Hepatocyte (in vitro differentiated cells): ENCODE results near the gene RAB9A.

Experiments used
- EZH2phosphoT487 ChIP-seq: fragments of 200-600 bp; sonication (generic); IDR thresholded peaks from one replicate; pipeline ENCODE4 v1.6.1; 2018; ENCODE audit warnings: antibody characterized with exemption, mild to moderate bottlenecking, low read depth, moderate library complexity; ENCODE audit not compliant: unreplicated experiment, severe bottlenecking
- TF ChIP-seq, protein P1 (sequence below): fragments of 200-600 bp; sonication (generic); IDR thresholded peaks from 2 replicates; pipeline ENCODE4 v1.5.1; 2016; ENCODE audit warnings: antibody characterized with exemption, mild to moderate bottlenecking; ENCODE audit not compliant: poor library complexity

DNA sequence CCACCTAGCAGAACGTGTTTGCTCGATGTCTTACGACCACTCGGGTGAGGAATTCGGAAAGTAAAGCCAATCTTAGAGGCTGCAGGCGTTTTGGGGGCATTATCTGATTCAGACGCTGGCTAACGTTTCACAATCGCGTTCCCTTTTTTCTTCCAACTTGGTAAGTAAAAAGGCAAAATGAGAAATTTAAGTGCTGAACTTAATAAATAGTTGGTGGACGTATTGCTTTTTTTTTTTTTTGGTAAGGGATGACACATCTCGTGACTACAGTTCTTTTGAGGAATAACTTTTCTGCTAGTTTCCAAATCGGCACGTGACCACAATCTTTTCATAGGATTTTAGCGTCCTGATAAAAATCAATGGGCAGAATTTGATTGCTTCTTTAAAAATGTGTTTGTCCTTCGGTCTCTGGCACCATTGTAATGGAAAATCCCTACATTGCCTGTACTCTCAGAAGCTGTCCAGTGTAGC is 848 bp downstream of the RAB9A start:
- TF ChIP-seq, protein P1, sequence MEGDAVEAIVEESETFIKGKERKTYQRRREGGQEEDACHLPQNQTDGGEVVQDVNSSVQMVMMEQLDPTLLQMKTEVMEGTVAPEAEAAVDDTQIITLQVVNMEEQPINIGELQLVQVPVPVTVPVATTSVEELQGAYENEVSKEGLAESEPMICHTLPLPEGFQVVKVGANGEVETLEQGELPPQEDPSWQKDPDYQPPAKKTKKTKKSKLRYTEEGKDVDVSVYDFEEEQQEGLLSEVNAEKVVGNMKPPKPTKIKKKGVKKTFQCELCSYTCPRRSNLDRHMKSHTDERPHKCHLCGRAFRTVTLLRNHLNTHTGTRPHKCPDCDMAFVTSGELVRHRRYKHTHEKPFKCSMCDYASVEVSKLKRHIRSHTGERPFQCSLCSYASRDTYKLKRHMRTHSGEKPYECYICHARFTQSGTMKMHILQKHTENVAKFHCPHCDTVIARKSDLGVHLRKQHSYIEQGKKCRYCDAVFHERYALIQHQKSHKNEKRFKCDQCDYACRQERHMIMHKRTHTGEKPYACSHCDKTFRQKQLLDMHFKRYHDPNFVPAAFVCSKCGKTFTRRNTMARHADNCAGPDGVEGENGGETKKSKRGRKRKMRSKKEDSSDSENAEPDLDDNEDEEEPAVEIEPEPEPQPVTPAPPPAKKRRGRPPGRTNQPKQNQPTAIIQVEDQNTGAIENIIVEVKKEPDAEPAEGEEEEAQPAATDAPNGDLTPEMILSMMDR, result no peak
- no peak for TF ChIP-seq EZH2phosphoT487
